Activated naive CD8-positive, alpha-beta T cell treated with anti-CD3 and anti-CD28 coated beads, Interleukin-2, amount 50 U/mL, for 16 hours (primary cell): Measurements from ENCODE around the gene OSGEP.

Experiments used
- DNase-seq: peaks from one replicate; pipeline ENCODE4 v3.0.0-alpha.2; 2020; ENCODE audit warnings: low read depth, low spot score

The OSGEP gene

DNA sequence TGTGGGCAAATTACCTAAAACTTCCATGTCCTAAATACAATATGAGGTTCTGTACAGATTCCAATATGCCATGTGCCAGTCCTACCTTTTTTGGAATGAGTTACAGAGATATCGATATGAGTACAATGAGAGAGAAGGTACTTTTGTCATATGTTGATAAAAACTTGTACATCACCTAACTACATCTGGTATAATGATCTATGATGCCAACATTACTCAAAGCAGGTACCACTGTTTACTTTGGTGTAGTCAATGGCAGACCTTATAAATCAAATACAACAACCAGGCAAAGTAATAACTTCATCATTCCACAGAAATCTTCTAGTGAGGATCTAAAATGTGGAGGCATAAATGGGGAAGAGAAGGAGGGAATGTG is 54.0 kb downstream of the OSGEP start:
- no peak for DNase-seq

DNA sequence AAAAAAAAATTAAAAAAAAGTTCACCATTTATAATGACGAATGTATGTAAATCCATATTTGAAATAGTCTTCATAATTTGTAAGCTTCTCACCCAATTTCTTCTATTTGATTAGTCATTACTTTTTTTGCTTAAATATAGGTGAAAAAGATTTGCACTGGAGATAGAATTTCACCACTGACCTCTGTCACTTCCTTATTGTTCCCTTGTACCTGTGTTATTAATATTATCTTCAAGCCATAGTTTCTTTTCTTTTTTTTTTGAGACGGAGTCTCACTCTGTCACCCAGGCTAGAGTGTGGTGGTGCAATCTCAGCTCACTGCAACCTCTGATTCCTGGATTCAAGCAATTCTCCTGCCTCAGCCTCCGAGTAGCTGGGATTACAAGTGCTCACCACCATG is 57.1 kb downstream of the OSGEP start:
- no peak for DNase-seq
